Hepatocyte (in vitro differentiated cells): ENCODE results near the gene ATP5F1D. TPM values are rescaled to one million over a fixed set of nuclear protein-coding genes. Genes with fewer than 3 reads are reported as not detected.

Source experiments
- DNase-seq: peaks from one replicate; pipeline ENCODE4 v3.0.0-alpha.2; 2016; ENCODE audit warnings: low spot score
- H2AFZ ChIP-seq: fragments of 200-600 bp; sonication (generic); 2 replicates; pipeline ENCODE4 v1.6.0; 2016; ENCODE audit warnings: antibody characterized with exemption, mild to moderate bottlenecking
- H3K27ac ChIP-seq: fragments of 200-600 bp; sonication (generic); 2 replicates; pipeline ENCODE4 v1.5.1; 2016; ENCODE audit warnings: mild to moderate bottlenecking
- H3K27me3 ChIP-seq: fragments of 200-600 bp; sonication (generic); 2 replicates; pipeline ENCODE4 v1.6.1; 2016
- H3K36me3 ChIP-seq: fragments of 200-600 bp; sonication (generic); replicated peaks from 2 replicates; pipeline ENCODE4 v1.5.1; 2016; ENCODE audit warnings: low read depth; ENCODE audit not compliant: insufficient read depth
- H3K4me1 ChIP-seq: fragments of 200-600 bp; sonication (generic); 2 replicates; pipeline ENCODE4 v1.5.1; 2016; ENCODE audit warnings: mild to moderate bottlenecking, moderate library complexity; ENCODE audit not compliant: insufficient read depth
- H3K4me2 ChIP-seq: fragments of 200-600 bp; sonication (generic); 2 replicates; pipeline ENCODE4 v1.6.0; 2016
- H3K4me3 ChIP-seq: fragments of 200-600 bp; sonication (generic); 2 replicates; pipeline ENCODE4 v1.5.1; 2016; ENCODE audit warnings: mild to moderate bottlenecking
- H3K79me2 ChIP-seq: fragments of 200-600 bp; sonication (generic); 2 replicates; pipeline ENCODE4 v1.6.0; 2017; ENCODE audit warnings: mild to moderate bottlenecking
- H3K9me2 ChIP-seq: fragments of 200-600 bp; sonication (generic); replicated peaks from 2 replicates; pipeline ENCODE4 v1.6.0; 2017; ENCODE audit warnings: mild to moderate bottlenecking; ENCODE audit not compliant: insufficient read depth
- H3K9me3 ChIP-seq: fragments of 200-600 bp; sonication (generic); 2 replicates; pipeline ENCODE4 v1.5.1; 2016; ENCODE audit warnings: low read depth, mild to moderate bottlenecking
- H4K20me1 ChIP-seq: fragments of 200-600 bp; sonication (generic); 2 replicates; pipeline ENCODE4 v1.6.0; 2016; ENCODE audit warnings: mild to moderate bottlenecking; ENCODE audit not compliant: insufficient read depth, poor library complexity, severe bottlenecking
- CTCF ChIP-seq: fragments of 200-600 bp; sonication (generic); IDR thresholded peaks from 2 replicates; pipeline ENCODE4 v1.5.1; 2016; ENCODE audit warnings: antibody characterized with exemption, mild to moderate bottlenecking; ENCODE audit not compliant: poor library complexity
- EZH2 ChIP-seq: fragments of 200-600 bp; sonication (generic); IDR thresholded peaks from 2 replicates; pipeline ENCODE4 v1.6.1; 2016; ENCODE audit warnings: antibody characterized with exemption, mild to moderate bottlenecking, borderline replicate concordance
- EZH2phosphoT487 ChIP-seq: fragments of 200-600 bp; sonication (generic); IDR thresholded peaks from one replicate; pipeline ENCODE4 v1.6.1; 2018; ENCODE audit warnings: antibody characterized with exemption, mild to moderate bottlenecking, low read depth, moderate library complexity; ENCODE audit not compliant: unreplicated experiment, severe bottlenecking
- whole genome bisulfite sequencing: methylation state at CpG from one replicate; pipeline ENCODE4 v1.1.6; 2016; ENCODE audit warnings: low lambda C conversion rate; ENCODE audit errors: missing lambda C conversion rate; 5-methylcytosine and 5-hydroxymethylcytosine counted together
- polyA plus RNA-seq: library from polyadenylated mRNA; unstranded; fragments of >200 nt; fragmentation: Nextera tagmentation; extraction: Ambion mirVana; gene quantifications from 2 replicates; pipeline ENCODE4 v1.2.1, GENCODE V29; 2016
- total RNA-seq: library from RNA; depleted of rRNA; stranded (reverse); fragments of >200 nt; gene quantifications from 2 replicates; pipeline ENCODE4 v1.2.3, GENCODE V29; 2014

The ATP5F1D gene
- total and polyA plus RNA-seq, 2 experiments from 2014 or later, result 54.0 to 291 TPM

GRCh38 chr19:1231729-1232637 lies 9.6 kb upstream of the ATP5F1D start:
- no peak for DNase-seq
- peaks cover 22% of the 10 kb centered on the region for H3K4me1 ChIP-seq

GRCh38 chr19:1232652-1233072 lies 8.9 kb upstream of the ATP5F1D start:
- no peaks in the 10 kb centered on the region for H3K9me3 ChIP-seq
- H3K36me3 ChIP-seq, result no peaks in the 10 kb centered on the region
- peak overlapping the region; percentile 50 for H3K27ac ChIP-seq
- H3K4me1 ChIP-seq, result peaks cover 22% of the 10 kb centered on the region
- TF ChIP-seq EZH2 (no peak), CTCF (no peak), EZH2phosphoT487 (no peak)
- no peaks in the 10 kb centered on the region for H4K20me1 ChIP-seq
- H3K4me3 ChIP-seq, result no peak overlapping the region
- DNase-seq, result peak; percentile 68
- 69% methylated on average over 15 of the region's 15 CpGs for WGBS
- H3K27me3 ChIP-seq, result no peaks in the 10 kb centered on the region
- no peak overlapping the region for H2AFZ ChIP-seq
- peak overlapping the region; percentile 20 for H3K4me2 ChIP-seq
- H3K79me2 ChIP-seq, result peaks cover 4% of the 10 kb centered on the region
- H3K9me2 ChIP-seq, result no peaks in the 10 kb centered on the region

More at GRCh38 chr19:1231729-1232637, 9.6 kb upstream of the ATP5F1D start:
- H3K79me2 ChIP-seq, result peaks cover 4% of the 10 kb centered on the region
- H3K4me3 ChIP-seq, result no peak overlapping the region
- peak overlapping the region; percentile 50 for H3K27ac ChIP-seq
- TF ChIP-seq EZH2phosphoT487 (no peak), EZH2 (no peak), CTCF (no peak)
- H3K4me2 ChIP-seq, result peak overlapping the region; percentile 25
- H3K9me3 ChIP-seq, result no peaks in the 10 kb centered on the region
- 84% methylated on average over 12 of the region's 15 CpGs for WGBS
- no peaks in the 10 kb centered on the region for H3K36me3 ChIP-seq
- H2AFZ ChIP-seq, result no peak overlapping the region
- H3K9me2 ChIP-seq, result no peaks in the 10 kb centered on the region
- no peaks in the 10 kb centered on the region for H3K27me3 ChIP-seq
- no peaks in the 10 kb centered on the region for H4K20me1 ChIP-seq

GRCh38 chr19:1233115-1233667 lies 8.4 kb upstream of the ATP5F1D start:
- TF ChIP-seq EZH2phosphoT487 (no peak), EZH2 (no peak), CTCF (no peak)
- H3K4me2 ChIP-seq, result peak overlapping the region; percentile 20
- 97% methylated on average over 24 of the region's 24 CpGs for WGBS
- H3K36me3 ChIP-seq, result no peaks in the 10 kb centered on the region
- no peaks in the 10 kb centered on the region for H3K9me3 ChIP-seq
- peak overlapping the region; percentile 50 for H3K27ac ChIP-seq
- H3K9me2 ChIP-seq, result no peaks in the 10 kb centered on the region
- no peaks in the 10 kb centered on the region for H4K20me1 ChIP-seq
- H3K27me3 ChIP-seq, result no peaks in the 10 kb centered on the region
- H2AFZ ChIP-seq, result no peak overlapping the region
- H3K4me3 ChIP-seq, result no peak overlapping the region
- peaks cover 4% of the 10 kb centered on the region for H3K79me2 ChIP-seq
- peaks cover 22% of the 10 kb centered on the region for H3K4me1 ChIP-seq
- DNase-seq, result no peak
